HEK293 (cell line): ENCODE measurements around the gene CLEC4F.

ENCODE experiments used
- CTCF ChIA-PET: fragments of 350-600 bp; formaldehyde crosslinking; extraction: SDS; loops from one replicate; lab custom pipeline; 2021; ENCODE audit warnings: antibody characterized with exemption; lab: Yijun Ruan, JAX
- POLR2A ChIA-PET: fragments of 300-600 bp; formaldehyde crosslinking; extraction: SDS; loops from one replicate; lab custom pipeline; 2020; ENCODE audit warnings: antibody characterized with exemption, inconsistent platforms; lab: Yijun Ruan, JAX
- H3K27ac ChIP-seq: fragments of 200-500 bp; sonication (Bioruptor generic); 2 replicates; pipeline ENCODE4 v1.5.1; 2014; ENCODE audit warnings: low read depth, low read length, control low read depth, inconsistent platforms; ENCODE audit errors: extremely low read depth
- H3K36me3 ChIP-seq, 2 experiments: fragments of 200-500 bp in 1 of 2; sonication (Bioruptor generic) in 1 of 2; 1 replicate in 1 of 2; 2 replicates in 1 of 2; pipeline ENCODE4 v1.5.1; 2014 to 2017; ENCODE audit warnings: inconsistent platforms in 2 of 2, low read length in 2 of 2; ENCODE audit not compliant: control insufficient read depth in 2 of 2, insufficient read depth in 1 of 2
- H3K4me1 ChIP-seq: fragments of 200-500 bp; sonication (Bioruptor generic); 2 replicates; pipeline ENCODE4 v1.5.1; 2014; ENCODE audit warnings: mild to moderate bottlenecking, low read length, inconsistent platforms; ENCODE audit not compliant: control insufficient read depth, insufficient read depth
- H3K4me3 ChIP-seq: 2 replicates; pipeline ENCODE4 v1.5.1; 2011; ENCODE audit warnings: low read depth, mild to moderate bottlenecking, control low read depth, low read length, moderate library complexity
- H3K9me3 ChIP-seq: fragments of 200-500 bp; sonication (Bioruptor generic); 2 replicates; pipeline ENCODE4 v1.5.1; 2014; ENCODE audit warnings: low read depth, low read length, inconsistent platforms; ENCODE audit not compliant: control insufficient read depth, insufficient read depth
- EGR2 ChIP-seq: fragments of 450-650 bp; formaldehyde crosslinking; IDR thresholded peaks from 2 replicates; pipeline ENCODE4 v1.5.1; 2016; ENCODE audit warnings: low read depth, missing biosample characterization, missing genetic modification characterization
- KLF8 ChIP-seq: fragments of 450-650 bp; formaldehyde crosslinking; IDR thresholded peaks from 2 replicates; pipeline ENCODE4 v1.5.1; 2016; ENCODE audit warnings: missing biosample characterization, missing genetic modification characterization
- SCRT1 ChIP-seq: fragments of 450-650 bp; formaldehyde crosslinking; IDR thresholded peaks from 2 replicates; pipeline ENCODE4 v1.5.1; 2016; ENCODE audit warnings: missing biosample characterization, missing genetic modification characterization, borderline replicate concordance
- SCRT2 ChIP-seq: fragments of 450-650 bp; formaldehyde crosslinking; IDR thresholded peaks from 2 replicates; pipeline ENCODE4 v1.5.1; 2016; ENCODE audit warnings: missing biosample characterization, missing genetic modification characterization
- ZBTB11 ChIP-seq: fragments of 450-650 bp; formaldehyde crosslinking; conservative IDR thresholded peaks from 2 replicates; pipeline ENCODE4 v1.5.1; 2016; ENCODE audit warnings: low read depth, missing biosample characterization, missing genetic modification characterization
- ZNF133 ChIP-seq: fragments of 450-650 bp; formaldehyde crosslinking; IDR thresholded peaks from 2 replicates; pipeline ENCODE4 v1.5.1; 2016; ENCODE audit warnings: missing biosample characterization, missing genetic modification characterization
- ZNF138 ChIP-seq: fragments of 450-650 bp; formaldehyde crosslinking; IDR thresholded peaks from 2 replicates; pipeline ENCODE4 v1.5.1; 2016; ENCODE audit warnings: missing biosample characterization, missing genetic modification characterization, borderline replicate concordance
- ZNF221 ChIP-seq: fragments of 450-650 bp; formaldehyde crosslinking; IDR thresholded peaks from 2 replicates; pipeline ENCODE4 v1.5.1; 2017; ENCODE audit warnings: missing biosample characterization, missing genetic modification characterization, borderline replicate concordance
- ZNF223 ChIP-seq: fragments of 450-650 bp; formaldehyde crosslinking; IDR thresholded peaks from 2 replicates; pipeline ENCODE4 v1.5.1; 2016; ENCODE audit warnings: missing biosample characterization, missing genetic modification characterization
- ZNF585B ChIP-seq: fragments of 450-650 bp; formaldehyde crosslinking; IDR thresholded peaks from 2 replicates; pipeline ENCODE4 v1.5.1; 2016; ENCODE audit warnings: missing biosample characterization, missing genetic modification characterization
- ZNF629 ChIP-seq: fragments of 450-650 bp; formaldehyde crosslinking; IDR thresholded peaks from 2 replicates; pipeline ENCODE4 v1.5.1; 2017; ENCODE audit warnings: missing biosample characterization, missing genetic modification characterization
- ZNF791 ChIP-seq: fragments of 450-650 bp; formaldehyde crosslinking; IDR thresholded peaks from 2 replicates; pipeline ENCODE4 v1.5.1; 2016; ENCODE audit warnings: missing biosample characterization, missing genetic modification characterization
- TF ChIP-seq, protein P1 (sequence below): fragments of 450-650 bp; formaldehyde crosslinking; IDR thresholded peaks from 2 replicates; pipeline ENCODE4 v1.5.1; 2017; ENCODE audit warnings: missing biosample characterization, missing genetic modification characterization

CLEC4F gene

DNA sequence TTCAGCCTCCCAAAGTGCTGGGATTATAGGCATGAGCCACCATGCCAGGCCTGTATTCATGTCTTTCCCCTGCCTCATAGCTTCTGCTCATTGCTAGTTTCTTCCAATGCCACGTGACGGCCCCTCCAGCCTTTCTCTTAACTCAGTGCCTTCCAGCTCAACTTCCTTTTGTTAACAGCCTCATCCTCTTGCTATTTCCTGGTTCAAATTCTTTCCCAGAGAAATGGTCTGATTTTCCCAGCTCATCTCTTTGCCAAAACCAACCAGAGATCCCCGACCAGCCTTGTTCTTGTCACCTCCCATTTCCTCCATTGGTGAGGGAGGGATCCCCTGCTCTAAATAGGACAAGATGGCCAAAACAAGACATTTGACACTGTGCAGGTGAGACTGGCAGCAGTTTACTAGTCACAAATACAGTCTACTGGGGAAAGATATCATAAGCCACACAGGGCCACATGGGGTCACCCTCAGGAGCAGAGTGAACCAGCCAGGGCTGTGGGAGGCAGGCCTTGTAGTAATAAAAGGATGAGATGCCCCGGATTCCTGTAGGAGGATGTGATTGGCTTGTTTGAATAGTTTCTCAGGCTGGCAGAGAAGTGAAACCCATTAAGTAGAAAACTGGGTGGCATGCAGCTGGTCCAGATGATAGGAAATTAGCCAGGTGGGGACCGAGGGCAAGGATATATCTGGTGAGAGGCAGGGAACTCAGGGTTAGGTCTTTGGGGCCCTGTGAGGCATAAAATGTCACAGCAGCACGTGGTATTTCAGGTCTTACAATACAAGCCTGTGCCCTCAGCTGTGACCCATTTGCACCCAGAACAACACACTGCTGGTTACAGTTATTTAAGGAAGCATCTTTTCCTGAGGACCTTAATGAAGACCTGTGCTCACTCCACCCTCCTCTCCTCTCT lies 8.8 kb upstream of the CLEC4F start (continued):
- TF ChIP-seq KLF8 (tag by site-specific recombination) = no peak
- TF ChIP-seq, all 188 proteins: peak for 0

GRCh38 chr2:70828115-70828514 lies 7.7 kb upstream of the CLEC4F start:
- no peaks in the 10 kb centered on the region for H3K4me1 ChIP-seq
- CTCF ChIA-PET = interaction anchor here (0.7 to 1.0 kb wide), 2 partner anchors 120 to 1231 kb away, joined by 3 to 4 read pairs; no protein-coding TSS in a partner anchor

GRCh38 chr2:70827388-70827787 lies 7.0 kb upstream of the CLEC4F start:
- no peak for TF ChIP-seq ZNF223 (tag by site-specific recombination)
- TF ChIP-seq ZBTB11 = no peak
- TF ChIP-seq, protein P1, sequence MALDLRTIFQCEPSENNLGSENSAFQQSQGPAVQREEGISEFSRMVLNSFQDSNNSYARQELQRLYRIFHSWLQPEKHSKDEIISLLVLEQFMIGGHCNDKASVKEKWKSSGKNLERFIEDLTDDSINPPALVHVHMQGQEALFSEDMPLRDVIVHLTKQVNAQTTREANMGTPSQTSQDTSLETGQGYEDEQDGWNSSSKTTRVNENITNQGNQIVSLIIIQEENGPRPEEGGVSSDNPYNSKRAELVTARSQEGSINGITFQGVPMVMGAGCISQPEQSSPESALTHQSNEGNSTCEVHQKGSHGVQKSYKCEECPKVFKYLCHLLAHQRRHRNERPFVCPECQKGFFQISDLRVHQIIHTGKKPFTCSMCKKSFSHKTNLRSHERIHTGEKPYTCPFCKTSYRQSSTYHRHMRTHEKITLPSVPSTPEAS (tag by site-specific recombination) = no peak
- no peak for TF ChIP-seq EGR2 (tag by site-specific recombination)
- no peak for TF ChIP-seq ZNF791 (tag by site-specific recombination)
- no peak for TF ChIP-seq ZNF138
- no peak for TF ChIP-seq ZNF629 (tag by site-specific recombination)
- no peak for TF ChIP-seq ZNF133 (tag by site-specific recombination)
- TF ChIP-seq ZNF585B = no peak
- ChIA-PET POLR2A (no interaction called here), CTCF (interaction anchor here (0.7 to 1.5 kb wide), 2 partner anchors 34 to 1231 kb away, joined by 3 to 4 read pairs; no protein-coding TSS in a partner anchor)
- Histone ChIP-seq H3K36me3 (peaks cover 0 to 10% of the 10 kb centered on the region in 2 experiments; a peak in 1 of 3 replicates), H3K4me1 (no peaks in the 10 kb centered on the region), H3K9me3 (no peaks in the 10 kb centered on the region), H3K27ac (no peak overlapping the region), H3K4me3 (no peak overlapping the region)

More at GRCh38 chr2:70828115-70828514, 7.7 kb upstream of the CLEC4F start:
- H3K27ac ChIP-seq = no peak overlapping the region
- TF ChIP-seq SCRT2 (tag by site-specific recombination) (peak; percentile 93), SCRT1 (tag by site-specific recombination) (peak; percentile 78; the same call in 1 of the 2 replicates), ZNF221 (tag by site-specific recombination) (no peak)
- TF ChIP-seq, all 188 proteins: peak for 2
- POLR2A ChIA-PET = no interaction called here
- H3K9me3 ChIP-seq = no peaks in the 10 kb centered on the region
- H3K4me3 ChIP-seq = no peak overlapping the region
- H3K36me3 ChIP-seq = peaks cover 0 to 10% of the 10 kb centered on the region in 2 experiments; a peak in 1 of 3 replicates
